Measurements from ENCODE around the gene FRG2.
"Not testable (repeated sequence)": the region's sequence is repeated elsewhere in the genome, so short reads cannot be mapped to it uniquely, and the experiment has no call there.

Gene FRG2

GRCh38 chr4:189980292-189980691 lies 46.8 kb downstream of the FRG2 start:
- H3K4me1 Mint-ChIP-seq (ENCODE audit: low read depth); H3K27me3 Mint-ChIP-seq; H3K9me3 Mint-ChIP-seq; H3K27ac Mint-ChIP-seq; DNase-seq; H3K36me3 Mint-ChIP-seq (ENCODE audit: low read depth); H3K4me3 Mint-ChIP-seq: not testable (repeated sequence)

- H3K27ac Mint-ChIP-seq: no peak overlapping the region
- H3K9me3 Mint-ChIP-seq: peaks cover 3% of the 10 kb centered on the region
- no peaks in the 10 kb centered on the region for H3K36me3 Mint-ChIP-seq (ENCODE audit: low read depth)
- peaks cover 8% of the 10 kb centered on the region for H3K27me3 Mint-ChIP-seq
- no peak for DNase-seq
- H3K4me3 Mint-ChIP-seq: no peak overlapping the region
- no peaks in the 10 kb centered on the region for H3K4me1 Mint-ChIP-seq (ENCODE audit: low read depth)
These were observed 47.6 kb downstream of the FRG2 start for GRCh38 chr4:189979196-189980047.

Measured in activated T-cell treated with anti-CD3 and anti-CD28 coated beads, Interleukin-2, amount 50 U/mL, for 24 hours (primary cell).